Muscle of back (tissue), 11 donors: ENCODE data around the gene RBM38. TPM values are rescaled to one million over a fixed set of nuclear protein-coding genes. Genes with fewer than 3 reads are reported as not detected.

Experiments used
- DNase-seq, 3 donors: peaks; one replicate each; pipeline versions ENCODE4 v3.0.0 to v3.0.0-alpha.2; 2013
- polyA plus RNA-seq, 10 donors: library from polyadenylated mRNA; unstranded; fragments of 120-200 nt; gene quantifications; one replicate each; pipeline ENCODE4 v1.2.1, GENCODE V29; 2013; ENCODE audit not compliant: insufficient read length in 10 of 10

The RBM38 gene
- polyA plus RNA-seq, 10 donors = 36.3 to 68.7 (median 49.9) TPM

- no peak for DNase-seq
Observed at GRCh38 chr20:57400821-57401564, 9.8 kb downstream of the RBM38 start.

- DNase-seq = no peak
Observed at GRCh38 chr20:57401565-57401918, 10.3 kb downstream of the RBM38 start.

- no peak for DNase-seq
Observed at GRCh38 chr20:57402206-57403125, 11.3 kb downstream of the RBM38 start.

GRCh38 chr20:57403216-57403615 lies 12.0 kb downstream of the RBM38 start:
- DNase-seq = no peak

- no peak for DNase-seq
Observed at GRCh38 chr20:57404006-57404405, 12.8 kb downstream of the RBM38 start.

- no peak for DNase-seq
Observed at GRCh38 chr20:57404419-57405072, 13.3 kb downstream of the RBM38 start.

GRCh38 chr20:57405236-57406016 lies 14.2 kb downstream of the RBM38 start:
- DNase-seq = no peak

- DNase-seq = no peak
Observed at GRCh38 chr20:57407541-57407956, 16.4 kb downstream of the RBM38 start.

GRCh38 chr20:57408131-57408530 lies 16.9 kb downstream of the RBM38 start:
- DNase-seq = no peak

- DNase-seq = no peak
Observed at GRCh38 chr20:57408536-57409233, 17.5 kb downstream of the RBM38 start.

- no peak for DNase-seq
Observed at GRCh38 chr20:57409316-57409671, 18.1 kb downstream of the RBM38 start.

GRCh38 chr20:57409672-57410397 lies 18.6 kb downstream of the RBM38 start:
- DNase-seq = no peak

- DNase-seq = no peak
Observed at GRCh38 chr20:57410398-57410920, 19.3 kb downstream of the RBM38 start.

GRCh38 chr20:57410924-57411323 lies 19.7 kb downstream of the RBM38 start:
- DNase-seq = no peak

GRCh38 chr20:57411406-57412283 lies 20.4 kb downstream of the RBM38 start:
- no peak for DNase-seq

- no peak for DNase-seq
Observed at GRCh38 chr20:57412347-57413029, 21.3 kb downstream of the RBM38 start.

- DNase-seq = no peak
Observed at GRCh38 chr20:57413986-57414385, 22.8 kb downstream of the RBM38 start.

- DNase-seq = no peak
Observed at GRCh38 chr20:57414867-57415592, 23.8 kb downstream of the RBM38 start.
